Mesothelial cell of epicardium (in vitro differentiated cells): Measurements from ENCODE around the gene LSMEM2. TPM values are rescaled to one million over a fixed set of nuclear protein-coding genes. Genes with fewer than 3 reads are reported as not detected.
"Not testable (repeated sequence)": the region's sequence is repeated elsewhere in the genome, so short reads cannot be mapped to it uniquely, and the experiment has no call there.

ENCODE experiments used
- DNase-seq, 2 experiments: peaks; one replicate each; pipeline ENCODE4 v3.0.0; 2021; ENCODE audit warnings: low spot score in 2 of 2; ENCODE audit not compliant: unreplicated experiment in 2 of 2
- H3K27ac Mint-ChIP-seq: 2 replicates; pipeline ENCODE4 v1.8.0; 2021; ENCODE audit warnings: mixed read lengths
- H3K27me3 Mint-ChIP-seq: 2 replicates; pipeline ENCODE4 v1.8.0; 2021; ENCODE audit warnings: low read depth, mixed read lengths
- H3K36me3 Mint-ChIP-seq: 2 replicates; pipeline ENCODE4 v1.8.0; 2021; ENCODE audit warnings: mixed read lengths
- H3K4me1 Mint-ChIP-seq: 2 replicates; pipeline ENCODE4 v1.8.0; 2021; ENCODE audit warnings: mixed read lengths
- H3K4me3 Mint-ChIP-seq: 2 replicates; pipeline ENCODE4 v1.8.0; 2021; ENCODE audit warnings: mild to moderate bottlenecking, moderate library complexity, mixed read lengths
- H3K9me3 Mint-ChIP-seq: 2 replicates; pipeline ENCODE4 v1.8.0; 2021; ENCODE audit warnings: mixed read lengths
- total RNA-seq: library from RNA; stranded (reverse); gene quantifications from 3 replicates; pipeline ENCODE4 v1.2.1, GENCODE V29; 2021
- TF ChIP-seq, protein P1 (sequence below): fragments of 200-600 bp; sonication (generic); IDR thresholded peaks from one replicate; pipeline ENCODE4 v1.5.0; 2021; ENCODE audit warnings: antibody characterized with exemption; ENCODE audit not compliant: unreplicated experiment

LSMEM2 gene
- total RNA-seq, 1 donor from 2014 or later: 0.38 TPM

DNA sequence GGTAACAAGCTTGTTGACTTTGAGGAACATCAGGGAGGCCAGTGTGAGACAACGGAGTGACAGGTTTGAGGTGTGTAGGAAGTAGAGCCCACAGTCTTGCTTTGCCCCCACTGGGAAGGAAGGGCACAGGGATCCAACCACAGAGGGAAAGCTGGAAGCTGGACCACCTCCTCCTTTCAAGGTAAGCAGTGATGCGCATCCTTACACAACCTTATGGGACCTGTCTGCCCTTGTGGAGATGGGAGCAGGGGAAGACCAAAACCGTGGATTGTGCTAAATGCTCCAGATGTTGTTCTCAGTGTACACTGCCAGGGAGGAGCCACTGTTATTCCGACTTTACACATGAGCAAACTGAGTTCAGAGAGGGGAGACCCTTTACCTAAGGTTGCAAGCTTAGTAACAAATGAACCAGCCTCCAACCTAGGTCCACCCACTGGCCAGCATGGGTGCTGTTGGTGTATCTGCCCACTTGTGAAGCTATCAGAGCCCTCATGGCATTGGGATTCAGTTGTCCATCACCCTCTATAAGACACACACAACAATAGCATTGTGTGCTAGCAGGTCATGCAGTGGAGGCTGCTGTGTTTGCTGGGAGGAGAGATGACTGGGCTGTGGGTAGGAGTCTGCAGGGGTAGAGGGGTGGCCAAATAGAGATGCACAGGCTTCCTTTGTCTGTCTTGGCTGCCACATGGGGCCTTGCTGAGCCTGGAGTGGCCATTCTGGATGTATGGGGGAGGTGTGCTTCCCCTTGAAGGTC lies 586 bp upstream of the LSMEM2 start:
- peaks cover 5% of the 10 kb centered on the region for H3K4me1 Mint-ChIP-seq
- H3K27me3 Mint-ChIP-seq: peaks cover 25% of the 10 kb centered on the region
- H3K9me3 Mint-ChIP-seq: no peaks in the 10 kb centered on the region
- H3K27ac Mint-ChIP-seq: no peak overlapping the region
- TF ChIP-seq, protein P1, sequence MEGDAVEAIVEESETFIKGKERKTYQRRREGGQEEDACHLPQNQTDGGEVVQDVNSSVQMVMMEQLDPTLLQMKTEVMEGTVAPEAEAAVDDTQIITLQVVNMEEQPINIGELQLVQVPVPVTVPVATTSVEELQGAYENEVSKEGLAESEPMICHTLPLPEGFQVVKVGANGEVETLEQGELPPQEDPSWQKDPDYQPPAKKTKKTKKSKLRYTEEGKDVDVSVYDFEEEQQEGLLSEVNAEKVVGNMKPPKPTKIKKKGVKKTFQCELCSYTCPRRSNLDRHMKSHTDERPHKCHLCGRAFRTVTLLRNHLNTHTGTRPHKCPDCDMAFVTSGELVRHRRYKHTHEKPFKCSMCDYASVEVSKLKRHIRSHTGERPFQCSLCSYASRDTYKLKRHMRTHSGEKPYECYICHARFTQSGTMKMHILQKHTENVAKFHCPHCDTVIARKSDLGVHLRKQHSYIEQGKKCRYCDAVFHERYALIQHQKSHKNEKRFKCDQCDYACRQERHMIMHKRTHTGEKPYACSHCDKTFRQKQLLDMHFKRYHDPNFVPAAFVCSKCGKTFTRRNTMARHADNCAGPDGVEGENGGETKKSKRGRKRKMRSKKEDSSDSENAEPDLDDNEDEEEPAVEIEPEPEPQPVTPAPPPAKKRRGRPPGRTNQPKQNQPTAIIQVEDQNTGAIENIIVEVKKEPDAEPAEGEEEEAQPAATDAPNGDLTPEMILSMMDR: no peak
- DNase-seq: no peak
- H3K4me3 Mint-ChIP-seq: no peak overlapping the region
- H3K36me3 Mint-ChIP-seq: peaks cover 13% of the 10 kb centered on the region

DNA sequence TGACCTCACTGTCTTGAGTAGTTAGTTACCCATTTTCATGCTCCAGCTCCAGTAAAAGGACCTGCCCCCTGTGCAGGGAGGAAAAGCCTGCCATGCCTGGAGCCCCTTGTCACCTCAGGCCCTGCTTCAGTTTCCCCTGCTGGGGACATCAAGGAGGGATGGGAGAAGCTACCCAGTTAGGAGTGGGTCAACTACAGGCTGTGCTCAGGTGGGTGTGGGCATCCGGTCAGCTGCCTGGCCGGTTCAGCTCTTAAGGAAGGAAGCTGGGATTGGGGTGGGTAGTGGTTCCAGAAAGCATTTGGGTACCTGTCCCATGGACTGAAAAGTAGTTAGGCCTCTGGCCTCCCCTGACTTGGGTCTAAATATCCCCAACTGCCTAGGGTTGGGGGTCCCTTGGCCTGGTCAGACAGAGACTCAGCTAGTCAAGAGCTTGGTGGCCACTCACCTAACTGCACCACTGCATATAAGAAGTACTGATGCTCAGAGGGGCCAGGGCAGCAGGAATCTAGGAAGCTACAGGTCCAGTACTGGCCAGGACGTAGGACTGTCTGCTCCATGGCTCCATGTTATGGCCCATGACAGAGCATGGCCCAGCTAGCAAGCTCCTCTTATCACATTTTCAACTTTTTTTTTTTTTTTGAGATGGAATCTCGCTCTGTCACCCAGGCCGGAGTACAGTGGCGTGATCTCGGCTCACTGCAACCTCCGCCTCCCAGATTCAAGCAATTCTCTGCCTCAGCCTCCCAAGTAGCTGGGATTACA lies 549 bp downstream of the LSMEM2 start:
- Mint-ChIP-seq H3K27ac (no peak overlapping the region), H3K4me3 (no peak overlapping the region), H3K4me1 (no peaks in the 10 kb centered on the region), H3K9me3 (no peaks in the 10 kb centered on the region), H3K36me3 (peaks cover 9% of the 10 kb centered on the region), H3K27me3 (peaks cover 17% of the 10 kb centered on the region)
- TF ChIP-seq, protein P1: no peak
- DNase-seq: no peak

DNA sequence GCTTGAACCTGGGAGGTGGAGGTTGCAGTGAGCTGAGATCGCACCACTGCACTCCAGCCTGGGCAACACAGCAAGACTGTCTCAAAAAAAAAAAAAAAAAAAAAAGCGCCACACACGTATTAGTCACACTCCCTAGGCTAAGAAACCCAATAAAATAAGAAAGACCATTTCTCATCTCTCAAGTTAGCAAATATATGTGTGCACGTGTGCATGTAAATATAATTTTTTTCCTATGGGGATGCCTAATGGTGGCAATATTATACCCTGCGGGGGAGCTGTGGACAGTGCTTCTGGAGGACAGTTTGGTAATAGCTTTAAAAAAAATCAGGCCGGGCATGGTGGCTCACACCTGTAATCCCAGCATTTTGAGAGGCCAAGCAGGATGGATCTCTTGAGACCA lies 5.2 kb downstream of the LSMEM2 start:
- not testable (repeated sequence) for H3K4me1 Mint-ChIP-seq, H3K27ac Mint-ChIP-seq, H3K4me3 Mint-ChIP-seq, DNase-seq, H3K36me3 Mint-ChIP-seq, H3K9me3 Mint-ChIP-seq, H3K27me3 Mint-ChIP-seq

DNA sequence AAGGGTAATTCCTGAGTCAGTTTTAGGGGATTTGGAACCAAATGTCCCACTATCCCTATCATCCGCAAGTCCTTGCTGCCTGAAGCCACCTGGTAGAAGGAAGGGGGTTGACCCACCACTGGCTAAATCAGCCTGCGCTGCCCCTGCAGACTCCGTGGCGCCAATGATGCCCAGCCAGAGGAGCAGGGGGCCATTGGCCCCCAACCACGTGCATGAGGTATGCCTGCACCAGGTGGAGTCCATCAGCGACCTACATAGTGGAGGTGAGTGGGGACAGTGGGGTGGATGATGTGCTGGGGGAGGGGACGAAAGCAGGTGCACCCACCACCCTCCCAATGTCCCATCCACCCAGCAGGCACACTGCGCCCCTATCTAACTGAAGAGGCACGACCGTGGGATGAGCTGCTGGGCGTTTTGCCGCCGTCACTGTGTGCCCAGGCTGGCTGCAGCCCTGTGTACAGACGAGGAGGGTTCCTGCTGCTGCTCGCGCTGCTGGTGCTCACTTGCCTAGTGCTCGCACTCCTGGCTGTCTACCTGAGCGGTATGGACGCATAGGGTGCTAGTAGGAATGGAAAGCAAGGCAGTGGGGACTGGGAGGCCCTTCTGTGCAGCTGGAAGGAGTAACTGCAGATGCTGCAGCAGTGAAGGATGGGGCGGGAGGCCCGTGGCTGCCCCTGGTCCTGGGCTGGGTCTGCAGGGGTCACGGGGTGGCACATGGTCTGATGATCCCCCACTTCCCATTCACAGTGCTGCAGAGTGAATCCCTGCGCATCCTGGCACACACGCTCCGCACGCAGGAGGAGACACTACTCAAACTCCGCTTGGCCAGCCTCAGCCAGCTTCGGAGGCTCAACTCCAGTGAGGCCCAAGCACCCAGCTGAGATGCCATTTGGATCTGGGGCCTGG lies 7.7 kb downstream of the LSMEM2 start:
- H3K9me3 Mint-ChIP-seq: no peaks in the 10 kb centered on the region
- H3K4me3 Mint-ChIP-seq: no peak overlapping the region
- no peaks in the 10 kb centered on the region for H3K27me3 Mint-ChIP-seq
- peaks cover 6% of the 10 kb centered on the region for H3K4me1 Mint-ChIP-seq
- TF ChIP-seq, protein P1: no peak
- H3K36me3 Mint-ChIP-seq: peaks cover 1% of the 10 kb centered on the region
- DNase-seq: no peak
- H3K27ac Mint-ChIP-seq: no peak overlapping the region

DNA sequence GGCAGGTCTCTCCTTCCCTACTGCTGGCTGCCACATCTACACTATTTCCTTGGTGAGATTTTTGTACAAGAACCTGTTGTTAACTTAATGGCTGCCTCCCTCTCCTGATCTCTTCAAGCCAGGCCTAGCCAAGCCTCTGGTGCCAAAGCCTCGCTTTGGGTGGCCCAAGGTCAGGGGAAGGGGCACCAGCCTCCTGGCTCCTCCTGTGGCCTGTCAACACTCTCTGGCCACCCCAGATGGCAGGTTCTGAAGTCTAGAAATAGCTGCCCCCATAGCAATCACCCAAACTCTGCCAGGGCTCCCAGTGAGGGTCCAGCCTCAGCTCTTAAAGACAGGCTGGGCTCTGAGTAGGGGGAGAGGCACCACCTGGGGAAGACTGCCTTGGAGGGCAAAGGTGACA lies 8.4 kb downstream of the LSMEM2 start:
- H3K27me3 Mint-ChIP-seq: no peaks in the 10 kb centered on the region
- no peak overlapping the region for H3K27ac Mint-ChIP-seq
- no peak for DNase-seq
- H3K4me1 Mint-ChIP-seq: peaks cover 6% of the 10 kb centered on the region
- peaks cover 1% of the 10 kb centered on the region for H3K36me3 Mint-ChIP-seq
- no peak overlapping the region for H3K4me3 Mint-ChIP-seq
- TF ChIP-seq, protein P1: no peak
- H3K9me3 Mint-ChIP-seq: no peaks in the 10 kb centered on the region
